ENCODE results near the gene STPG4.

- TF ChIP-seq CTCF (IDR thresholded peaks at IDR 0.05) (no peak), POLR2A (IDR thresholded peaks at IDR 0.05) (no peak)
These were observed 87.2 kb downstream of the STPG4 start for GRCh38 chr2:47067788-47068407.

Measured in lower leg skin (tissue), 3 donors.